K562 (cell line): ENCODE measurements around the gene DPAGT1. TPM values are rescaled to one million over a fixed set of nuclear protein-coding genes. Genes with fewer than 3 reads are reported as not detected.

ENCODE experiments used
- ATF3 ChIP-seq, 2 experiments: fragments of 450-650 bp in 1 of 2; sonication (generic) in 1 of 2; formaldehyde crosslinking in 1 of 2; IDR thresholded peaks in 1 of 2; conservative IDR thresholded peaks in 1 of 2; 2 replicates each; pipeline versions ENCODE4 v1.6.1 to v1.8.1; 2016 to 2023; ENCODE audit warnings: mild to moderate bottlenecking in 2 of 2, moderate library complexity in 2 of 2, inconsistent platforms in 1 of 2, missing genetic modification reagents in 1 of 2
- BRCA1 ChIP-seq, 2 experiments: fragments of 450-650 bp in 1 of 2; sonication (generic) in 1 of 2; formaldehyde crosslinking in 1 of 2; IDR thresholded peaks; 2 replicates each; pipeline versions ENCODE4 v1.5.0 to v1.6.1; 2017 to 2020; ENCODE audit warnings: mild to moderate bottlenecking in 1 of 2, missing genetic modification reagents in 1 of 2
- CBX5 ChIP-seq: IDR thresholded peaks from 2 replicates; pipeline ENCODE4 v1.6.1; 2014; ENCODE audit warnings: low read depth, borderline replicate concordance
- DPF2 ChIP-seq: fragments of 450-650 bp; IDR thresholded peaks from 2 replicates; pipeline ENCODE4 v1.6.1; 2016
- FOXK2 ChIP-seq, 2 experiments: fragments of 450-650 bp; IDR thresholded peaks in 1 of 2; conservative IDR thresholded peaks in 1 of 2; 2 replicates each; pipeline ENCODE4 v1.6.1; 2016; ENCODE audit warnings: low read depth in 2 of 2, mild to moderate bottlenecking in 1 of 2
- HSF4 ChIP-seq: fragments of 250-450 bp; sonication (Bioruptor Pico); IDR thresholded peaks from 2 replicates; pipeline ENCODE4 v2.1.2; 2022; ENCODE audit warnings: mild to moderate bottlenecking, moderate library complexity, borderline replicate concordance
- KAT2B ChIP-seq: IDR thresholded peaks from one replicate; pipeline ENCODE4 v1.6.1; 2012; ENCODE audit warnings: low read depth, mild to moderate bottlenecking, control low read depth, inconsistent platforms, low read length, moderate library complexity
- KDM1A ChIP-seq, 2 experiments: fragments of 450-650 bp; IDR thresholded peaks; 2 replicates each; pipeline ENCODE4 v1.6.1; 2016; ENCODE audit warnings: mild to moderate bottlenecking in 2 of 2
- MCM2 ChIP-seq: fragments of 450-650 bp; IDR thresholded peaks from 2 replicates; pipeline ENCODE4 v1.6.1; 2017; ENCODE audit warnings: low read depth, mild to moderate bottlenecking
- MCM3 ChIP-seq: fragments of 450-650 bp; IDR thresholded peaks from 2 replicates; pipeline ENCODE4 v1.6.1; 2016
- MEF2D ChIP-seq: conservative IDR thresholded peaks from 2 replicates; pipeline ENCODE4 v1.6.1; 2016; ENCODE audit warnings: low read depth, missing genetic modification characterization, missing compliant biosample characterization
- PHF21A ChIP-seq: fragments of 450-650 bp; IDR thresholded peaks from 2 replicates; pipeline ENCODE4 v1.6.1; 2017; ENCODE audit warnings: low read depth, borderline replicate concordance
- PTTG1 ChIP-seq: fragments of 450-650 bp; IDR thresholded peaks from 2 replicates; pipeline ENCODE4 v1.6.1; 2016; ENCODE audit warnings: low read depth, mild to moderate bottlenecking, missing genetic modification characterization, missing compliant biosample characterization
- RBM14 ChIP-seq: fragments of 200-400 bp; formaldehyde crosslinking; IDR thresholded peaks from 2 replicates; pipeline ENCODE4 v1.6.1; 2018; ENCODE audit warnings: low read depth, mild to moderate bottlenecking, low read length, moderate library complexity, borderline replicate concordance; ENCODE audit not compliant: insufficient read depth
- RUNX1 ChIP-seq: sonication (generic); IDR thresholded peaks from 2 replicates; pipeline ENCODE4 v1.6.1; 2016; ENCODE audit warnings: antibody characterized with exemption, low read depth
- SRF ChIP-seq, 2 experiments: fragments of 250-450, 450-650 bp in 1 of 2; sonication (Bioruptor Pico) in 1 of 2; sonication (generic) in 1 of 2; formaldehyde crosslinking; IDR thresholded peaks; 2 replicates each; pipeline versions ENCODE4 v1.5.0 to v1.5.1; 2020 to 2022; ENCODE audit warnings: mild to moderate bottlenecking in 1 of 2, missing genetic modification reagents in 1 of 2
- TAF1 ChIP-seq: IDR thresholded peaks from 2 replicates; pipeline ENCODE4 v1.6.1; 2011; ENCODE audit warnings: mild to moderate bottlenecking, low read length, moderate library complexity; ENCODE audit not compliant: insufficient read depth, control insufficient read depth, severe bottlenecking; ENCODE audit errors: extremely low read depth
- TFE3 ChIP-seq: fragments of 450-650 bp; formaldehyde crosslinking; IDR thresholded peaks from 2 replicates; pipeline ENCODE4 v1.4.0; 2020; ENCODE audit warnings: mild to moderate bottlenecking, mixed read lengths
- TRIM25 ChIP-seq: fragments of 450-650 bp; IDR thresholded peaks from 2 replicates; pipeline ENCODE4 v1.7.0; 2016; ENCODE audit warnings: borderline replicate concordance
- ZBTB8A ChIP-seq: fragments of 450-650 bp; IDR thresholded peaks from 2 replicates; pipeline ENCODE4 v1.6.1; 2018; ENCODE audit warnings: mild to moderate bottlenecking, moderate library complexity; ENCODE audit not compliant: partially characterized antibody
- ZNF263 ChIP-seq: sonication (generic); formaldehyde crosslinking; IDR thresholded peaks from 2 replicates; pipeline ENCODE4 v1.8.0; 2022; ENCODE audit warnings: mild to moderate bottlenecking, missing genetic modification reagents, borderline replicate concordance
- ZNF384 ChIP-seq: IDR thresholded peaks from 2 replicates; pipeline ENCODE4 v1.6.1; 2012; ENCODE audit warnings: low read depth, low read length, improper control_type of control experiment
- ZNF584 ChIP-seq: fragments of 200-800 bp; sonication (Bioruptor generic); IDR thresholded peaks from 2 replicates; pipeline ENCODE4 v1.6.1; 2016; ENCODE audit warnings: low read depth, mild to moderate bottlenecking, missing genetic modification characterization, missing compliant biosample characterization
- ZNF644 ChIP-seq: fragments of 200-800 bp; sonication (Bioruptor generic); IDR thresholded peaks from 2 replicates; pipeline ENCODE4 v1.6.1; 2016; ENCODE audit warnings: low read depth, missing genetic modification characterization, missing compliant biosample characterization
- ZNF717 ChIP-seq: fragments of 250-450 bp; sonication (Bioruptor Pico); IDR thresholded peaks from 2 replicates; pipeline ENCODE4 v1.5.0; 2021
- polyA plus RNA-seq, 8 experiments: library from polyadenylated mRNA; depleted of rRNA in 4 of 8; stranded (reverse) in 5 of 8; unstranded in 3 of 8; fragments of >200 nt; fragmentation: Nextera tagmentation in 2 of 8; fragmentation: Illumina TruSeq in 1 of 8; extraction: Ambion mirVana in 2 of 8; extraction: Trizol in 1 of 8; gene quantifications; 2 replicates each; pipeline versions ENCODE4 v1.2.1 to v1.2.3, GENCODE V29; 2011 to 2014; ENCODE audit warnings: inconsistent platforms in 1 of 8, missing spikeins in 1 of 8
- total RNA-seq, 7 experiments: library from RNA; depleted of rRNA in 6 of 7; stranded (reverse); fragments of >200 nt in 6 of 7; fragmentation: Illumina TruSeq in 2 of 7; extraction: Trizol in 2 of 7; gene quantifications; 2 replicates each; pipeline versions ENCODE4 v1.2.1 to v1.2.3, GENCODE V29; 2011 to 2021; ENCODE audit warnings: low replicate concordance in 1 of 7

The DPAGT1 gene
- total and polyA plus RNA-seq, 9 of the 15 experiments (the other 6 are each of a cell fraction or from before 2014, with no cell fraction given): 29.9 to 135 (median 85.0) TPM

GRCh38 chr11:119087747-119088241 is 13.9 kb downstream of the DPAGT1 start (continued):
- TF ChIP-seq CBX5: no peak
- no peak for TF ChIP-seq TRIM25
- TF ChIP-seq KDM1A (IDR thresholded peaks at IDR 0.05): peak; percentile 75 to 86
- TF ChIP-seq DPF2: peak; percentile 99
- TF ChIP-seq FOXK2 (conservative IDR thresholded peaks at IDR 0.05 in 1 of 2, IDR thresholded peaks at IDR 0.05 in 1 of 2; ENCODE audit: low read depth in 2 of 2): peak; percentile 34 to 59; a peak in 2 of 4 replicates
- no peak for TF ChIP-seq ZNF717 (CRISPR knock-in tag)
- no peak for TF ChIP-seq RBM14
- no peak for TF ChIP-seq BRCA1 (IDR thresholded peaks at IDR 0.05)
- TF ChIP-seq BRCA1 (CRISPR knock-in tag; IDR thresholded peaks at IDR 0.05): no peak
- TF ChIP-seq HSF4 (CRISPR knock-in tag): peak; percentile 51; the same call in 1 of the 2 replicates
- TF ChIP-seq MCM2: no peak
- TF ChIP-seq ATF3 (IDR thresholded peaks at IDR 0.05): peak; percentile 73; the same call in 1 of the 2 replicates
- peak; percentile 18; the same call in 1 of the 2 replicates for TF ChIP-seq ATF3 (CRISPR knock-in tag; conservative IDR thresholded peaks at IDR 0.05)
- 0 out of 2 replicates have a peak, but pooled peaks have one; percentile 21 for TF ChIP-seq ZNF263 (CRISPR knock-in tag)
- no peak for TF ChIP-seq ZBTB8A
- 0 out of 2 replicates have a peak, but pooled peaks have one; percentile 51 for TF ChIP-seq PHF21A
- TF ChIP-seq MEF2D (tag): peak; percentile 31; the same call in 1 of the 2 replicates
- TF ChIP-seq SRF (CRISPR knock-in tag; IDR thresholded peaks at IDR 0.05): 0 out of 4 replicates have a peak, but pooled peaks of 1 of the 2 experiments have one; percentile 41
- TF ChIP-seq PTTG1 (tag): no peak
- no peak for TF ChIP-seq MCM3
- no peak for TF ChIP-seq TFE3
- no peak for TF ChIP-seq ZNF384
- peak; percentile 82 for TF ChIP-seq ZNF644 (tag)
- no peak for TF ChIP-seq KAT2B
- peak; percentile 93 for TF ChIP-seq RUNX1
- TF ChIP-seq ZNF584: no peak; the same call in 1 of the 2 replicates
- peak; percentile 85 for TF ChIP-seq TAF1
